ENCODE data around the gene CHN1.

Gene CHN1

GRCh38 chr2:174866421-174866820 is 138.8 kb downstream of the CHN1 start:
- DNase-seq: no peak

- no peak for DNase-seq
Observed at GRCh38 chr2:174863183-174863582, 142.0 kb downstream of the CHN1 start.

- no peak for DNase-seq
Observed at GRCh38 chr2:174859563-174860169, 145.5 kb downstream of the CHN1 start.

GRCh38 chr2:174858745-174859144 is 146.4 kb downstream of the CHN1 start:
- DNase-seq: no peak

GRCh38 chr2:174856447-174856846 is 148.7 kb downstream of the CHN1 start:
- DNase-seq: no peak

GRCh38 chr2:174846941-174847938 is 157.9 kb downstream of the CHN1 start:
- DNase-seq: no peak

GRCh38 chr2:174846218-174846617 is 159.0 kb downstream of the CHN1 start:
- DNase-seq: no peak

GRCh38 chr2:174844295-174844708 is 160.9 kb downstream of the CHN1 start:
- DNase-seq: no peak

GRCh38 chr2:174842496-174842895 is 162.7 kb downstream of the CHN1 start:
- no peak for DNase-seq

- no peak for DNase-seq
Observed at GRCh38 chr2:174841936-174842335, 163.2 kb downstream of the CHN1 start.

GRCh38 chr2:174841350-174841749 is 163.8 kb downstream of the CHN1 start:
- DNase-seq: no peak

GRCh38 chr2:174840436-174840835 is 164.7 kb downstream of the CHN1 start:
- no peak for DNase-seq

GRCh38 chr2:174839662-174840061 is 165.5 kb downstream of the CHN1 start:
- DNase-seq: no peak

GRCh38 chr2:174836995-174837390 is 168.2 kb downstream of the CHN1 start:
- DNase-seq: no peak

- DNase-seq: no peak
Observed at GRCh38 chr2:174836377-174836994, 168.7 kb downstream of the CHN1 start.

GRCh38 chr2:174835797-174836255 is 169.4 kb downstream of the CHN1 start:
- DNase-seq: peak in 1 of 5 donors; percentile 17

GRCh38 chr2:174833737-174834136 is 171.4 kb downstream of the CHN1 start:
- peak in 1 of 5 donors; percentile 31 for DNase-seq

GRCh38 chr2:174830561-174830960 is 174.6 kb downstream of the CHN1 start:
- DNase-seq: no peak

- no peak for DNase-seq
Observed at GRCh38 chr2:174829550-174829949, 175.6 kb downstream of the CHN1 start.

- no peak for DNase-seq
Observed at GRCh38 chr2:174827371-174828369, 177.5 kb downstream of the CHN1 start.

- no peak for DNase-seq
Observed at GRCh38 chr2:174826051-174826450, 179.1 kb downstream of the CHN1 start.

- DNase-seq: no peak
Observed at GRCh38 chr2:174824068-174824467, 181.1 kb downstream of the CHN1 start.
